ENCODE results near the gene CCDC8.

DNA sequence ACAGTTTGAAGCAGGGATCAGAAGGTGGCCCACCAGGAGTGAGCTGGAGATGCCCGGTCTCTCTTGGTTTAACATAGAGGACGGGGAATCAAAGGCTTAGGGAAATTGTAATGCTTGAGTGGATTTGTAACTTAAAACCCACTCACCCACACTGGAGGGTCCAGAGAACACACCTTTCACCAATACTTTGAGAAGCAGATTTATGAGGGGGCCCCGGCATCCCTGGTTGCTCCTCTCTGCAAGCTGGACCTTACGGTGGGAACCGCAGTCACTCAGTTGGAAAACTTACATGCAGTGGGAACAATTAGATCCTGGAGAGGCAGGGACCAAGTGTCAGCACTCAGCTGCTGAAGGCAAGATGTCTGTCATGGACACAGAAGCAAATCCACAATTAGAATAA, 45.9 kb downstream of the CCDC8 start:
- TF ChIP-seq, protein P1, sequence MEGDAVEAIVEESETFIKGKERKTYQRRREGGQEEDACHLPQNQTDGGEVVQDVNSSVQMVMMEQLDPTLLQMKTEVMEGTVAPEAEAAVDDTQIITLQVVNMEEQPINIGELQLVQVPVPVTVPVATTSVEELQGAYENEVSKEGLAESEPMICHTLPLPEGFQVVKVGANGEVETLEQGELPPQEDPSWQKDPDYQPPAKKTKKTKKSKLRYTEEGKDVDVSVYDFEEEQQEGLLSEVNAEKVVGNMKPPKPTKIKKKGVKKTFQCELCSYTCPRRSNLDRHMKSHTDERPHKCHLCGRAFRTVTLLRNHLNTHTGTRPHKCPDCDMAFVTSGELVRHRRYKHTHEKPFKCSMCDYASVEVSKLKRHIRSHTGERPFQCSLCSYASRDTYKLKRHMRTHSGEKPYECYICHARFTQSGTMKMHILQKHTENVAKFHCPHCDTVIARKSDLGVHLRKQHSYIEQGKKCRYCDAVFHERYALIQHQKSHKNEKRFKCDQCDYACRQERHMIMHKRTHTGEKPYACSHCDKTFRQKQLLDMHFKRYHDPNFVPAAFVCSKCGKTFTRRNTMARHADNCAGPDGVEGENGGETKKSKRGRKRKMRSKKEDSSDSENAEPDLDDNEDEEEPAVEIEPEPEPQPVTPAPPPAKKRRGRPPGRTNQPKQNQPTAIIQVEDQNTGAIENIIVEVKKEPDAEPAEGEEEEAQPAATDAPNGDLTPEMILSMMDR (IDR thresholded peaks at IDR 0.05) = no peak
- TF ChIP-seq ZFX (IDR thresholded peaks at IDR 0.05; ENCODE audit: borderline replicate concordance) = no peak
